CD14-positive monocyte (primary cell): ENCODE results near the gene CHMP2B. TPM values are rescaled to one million over a fixed set of nuclear protein-coding genes. Genes with fewer than 3 reads are reported as not detected.
"Not testable (repeated sequence)": the region's sequence is repeated elsewhere in the genome, so short reads cannot be mapped to it uniquely, and the experiment has no call there.

Experiments used
- DNase-seq, 3 donors: peaks; one replicate each; pipeline ENCODE4 v3.0.0-alpha.2; 2011 to 2022
- H2AFZ ChIP-seq: 2 replicates; pipeline ENCODE4 v1.6.0; 2012; ENCODE audit warnings: mild to moderate bottlenecking, low read depth, low read length, inconsistent platforms; ENCODE audit not compliant: insufficient read depth, poor library complexity, severe bottlenecking
- H3K27ac ChIP-seq, 2 donors: 1 replicate in 1 of 2; 2 replicates in 1 of 2; pipeline ENCODE4 v1.5.1; 2012 to 2013; ENCODE audit warnings: low read length in 2 of 2, control low read depth in 1 of 2, inconsistent platforms in 1 of 2, low read depth in 1 of 2, mild to moderate bottlenecking in 1 of 2
- H3K27me3 ChIP-seq, 2 donors: one replicate each; pipeline versions ENCODE4 v1.6.0 to v1.6.1; 2011 to 2013; ENCODE audit warnings: low read length in 2 of 2; ENCODE audit not compliant: control insufficient read depth in 2 of 2, insufficient read depth in 2 of 2
- H3K36me3 ChIP-seq, 2 donors: replicated peaks in 1 of 2; 1 replicate in 1 of 2; 2 replicates in 1 of 2; pipeline versions ENCODE4 v1.5.1 to v1.6.1; 2012 to 2013; ENCODE audit warnings: low read length in 2 of 2, control low read depth in 1 of 2, inconsistent platforms in 1 of 2, mild to moderate bottlenecking in 1 of 2; ENCODE audit not compliant: insufficient read depth in 2 of 2, control insufficient read depth in 1 of 2
- H3K4me1 ChIP-seq, 2 donors: 1 replicate in 1 of 2; 2 replicates in 1 of 2; pipeline versions ENCODE4 v1.5.1 to v1.6.1; 2012 to 2013; ENCODE audit warnings: low read length in 2 of 2, control low read depth in 1 of 2, inconsistent platforms in 1 of 2, mild to moderate bottlenecking in 1 of 2, moderate library complexity in 1 of 2; ENCODE audit not compliant: insufficient read depth in 2 of 2, control insufficient read depth in 1 of 2
- H3K4me2 ChIP-seq: replicated peaks from 2 replicates; pipeline ENCODE3; 2012; ENCODE audit warnings: low read length, moderate library complexity, mild to moderate bottlenecking; ENCODE audit not compliant: poor library complexity, severe bottlenecking; ENCODE audit errors: extremely low read depth
- H3K4me3 ChIP-seq, 3 experiments: fragments of 200-600 bp in 1 of 3; sonication (generic) in 1 of 3; replicated peaks in 1 of 3; 1 replicate in 2 of 3; 2 replicates in 1 of 3; pipeline ENCODE4 v1.5.1; 2011 to 2013; ENCODE audit warnings: low read length in 3 of 3, mild to moderate bottlenecking in 3 of 3, control low read depth in 2 of 3, low read depth in 2 of 3, inconsistent platforms in 1 of 3, moderate library complexity in 1 of 3
- H3K79me2 ChIP-seq: 2 replicates; pipeline ENCODE4 v1.6.0; 2012; ENCODE audit warnings: mild to moderate bottlenecking, control low read depth, inconsistent platforms, low read length, moderate library complexity; ENCODE audit not compliant: insufficient read depth
- H3K9ac ChIP-seq: 2 replicates; pipeline ENCODE4 v1.6.0; 2017; ENCODE audit warnings: low read length, mild to moderate bottlenecking; ENCODE audit not compliant: insufficient read depth, poor library complexity, severe bottlenecking
- H3K9me3 ChIP-seq, 2 donors: replicated peaks in 1 of 2; 1 replicate in 1 of 2; 2 replicates in 1 of 2; pipeline versions ENCODE4 v1.5.1 to v1.6.1; 2012 to 2013; ENCODE audit warnings: low read length in 2 of 2, control low read depth in 1 of 2; ENCODE audit not compliant: control insufficient read depth in 1 of 2, insufficient read depth in 1 of 2
- H4K20me1 ChIP-seq: 2 replicates; pipeline ENCODE4 v1.6.0; 2012; ENCODE audit warnings: mild to moderate bottlenecking, low read length, control low read depth, moderate library complexity; ENCODE audit not compliant: insufficient read depth
- H3K27ac Mint-ChIP-seq, 7 donors: one replicate each; pipeline ENCODE4 v1.8.0; 2020; ENCODE audit warnings: mild to moderate bottlenecking in 7 of 7, mixed read lengths in 7 of 7, moderate library complexity in 6 of 7, inconsistent platforms in 2 of 7
- H3K27me3 Mint-ChIP-seq, 3 donors: one replicate each; pipeline ENCODE4 v1.8.0; 2021 to 2022; ENCODE audit warnings: low read depth in 3 of 3, mild to moderate bottlenecking in 3 of 3, mixed read lengths in 3 of 3, moderate library complexity in 3 of 3, inconsistent platforms in 1 of 3
- H3K36me3 Mint-ChIP-seq, 2 donors: one replicate each; pipeline ENCODE4 v1.8.0; 2020; ENCODE audit warnings: mixed read lengths in 2 of 2, inconsistent platforms in 1 of 2, mild to moderate bottlenecking in 1 of 2
- H3K4me1 Mint-ChIP-seq: one replicate; pipeline ENCODE4 v1.8.0; 2020; ENCODE audit warnings: mild to moderate bottlenecking, mixed read lengths
- H3K4me3 Mint-ChIP-seq, 2 donors: one replicate each; pipeline ENCODE4 v1.8.0; 2020; ENCODE audit warnings: mild to moderate bottlenecking in 2 of 2, mixed read lengths in 2 of 2, moderate library complexity in 1 of 2
- H3K9me3 Mint-ChIP-seq, 7 donors: one replicate each; pipeline ENCODE4 v1.8.0; 2020 to 2022; ENCODE audit warnings: mixed read lengths in 7 of 7, mild to moderate bottlenecking in 6 of 7, moderate library complexity in 6 of 7, inconsistent platforms in 2 of 7
- WGBS: methylation state at CpG from one replicate; pipeline ENCODE4 v1.1.5; 2013; ENCODE audit warnings: missing lambda C conversion rate; ENCODE audit not compliant: insufficient coverage; 5-methylcytosine and 5-hydroxymethylcytosine counted together
- intact Hi-C, 2 donors: fragments of 100-400 bp; cut with micrococcal nuclease; formaldehyde crosslinking; loops; one replicate each; pipeline versions ENCODE4 v1.15.0 to v1.15.1; 2023
- polyA plus RNA-seq, 3 donors: library from polyadenylated mRNA; depleted of rRNA in 1 of 3; unstranded in 2 of 3; stranded (reverse) in 1 of 3; fragments of 300-500 nt in 2 of 3; fragments of >200 nt in 1 of 3; fragmentation: Illumina TruSeq in 2 of 3; gene quantifications; 1 replicate in 2 of 3; 2 replicates in 1 of 3; pipeline ENCODE4 v1.2.3, GENCODE V29; 2012 to 2021
- small RNA-seq: library from RNA; depleted of rRNA; stranded (forward); fragments of <200 nt; gene quantifications from one replicate; pipeline ENCODE3, GENCODE V24; 2012; ENCODE audit warnings: low read depth; ENCODE audit not compliant: insufficient read length
- TF ChIP-seq, protein P1 (sequence below): fragments of 200-600 bp; IDR thresholded peaks from one replicate; pipeline ENCODE4 v1.8.0; 2022; ENCODE audit warnings: antibody characterized with exemption, mild to moderate bottlenecking

CHMP2B gene
- polyA plus RNA-seq, 3 donors: 20.2 to 67.9 (median 62.1) TPM

DNA sequence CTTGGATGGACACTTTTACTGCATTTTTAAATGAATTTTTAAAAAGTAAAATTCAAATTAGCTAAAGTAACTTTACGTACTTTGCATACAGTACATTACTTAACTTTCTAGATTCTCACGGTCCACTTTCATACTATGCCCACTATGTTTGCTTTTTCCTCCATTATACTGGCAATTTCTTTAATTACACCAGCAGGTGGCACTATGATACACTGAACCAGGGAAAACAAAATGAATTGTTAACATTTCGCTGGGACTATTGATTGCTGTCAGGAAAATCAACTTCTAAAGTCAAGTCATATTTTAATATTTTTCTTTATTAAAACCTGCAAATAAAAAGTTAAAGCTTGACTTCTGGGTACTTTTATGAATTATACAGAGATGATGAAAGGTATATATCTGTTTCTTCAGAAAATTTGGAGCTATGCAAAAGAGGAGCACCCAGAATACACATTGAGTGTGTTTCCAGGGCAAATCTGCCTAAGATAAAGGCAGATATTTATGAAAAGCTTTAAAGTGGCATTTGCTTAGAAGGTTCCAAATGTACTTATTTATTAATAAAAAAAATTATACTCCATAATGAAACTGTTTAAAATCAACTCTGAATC is 71.1 kb downstream of the CHMP2B start:
- Mint-ChIP-seq H3K27me3 (no peaks in the 10 kb centered on the region), H3K4me3 (no peak overlapping the region), H3K9me3 (peaks cover 0 to 2% (median 0%) of the 10 kb centered on the region in 7 donors), H3K27ac (no peak overlapping the region), H3K4me1 (no peaks in the 10 kb centered on the region), H3K36me3 (no peaks in the 10 kb centered on the region)
- Histone ChIP-seq H3K79me2 (no peaks in the 10 kb centered on the region), H2AFZ (no peak overlapping the region), H3K27ac (no peak overlapping the region), H3K36me3 (no peaks in the 10 kb centered on the region), H3K9ac (no peak overlapping the region), H3K27me3 (no peaks in the 10 kb centered on the region), H3K4me1 (no peaks in the 10 kb centered on the region), H4K20me1 (no peaks in the 10 kb centered on the region), H3K4me3 (no peak overlapping the region), H3K4me2 (no peak overlapping the region), H3K9me3 (no peaks in the 10 kb centered on the region)
- intact Hi-C loops: no loop called here
- DNase-seq: peak; percentile 2 to 39 (median 17)
- WGBS: 20% methylated on average over 1 of the region's 3 CpGs
- TF ChIP-seq, protein P1, sequence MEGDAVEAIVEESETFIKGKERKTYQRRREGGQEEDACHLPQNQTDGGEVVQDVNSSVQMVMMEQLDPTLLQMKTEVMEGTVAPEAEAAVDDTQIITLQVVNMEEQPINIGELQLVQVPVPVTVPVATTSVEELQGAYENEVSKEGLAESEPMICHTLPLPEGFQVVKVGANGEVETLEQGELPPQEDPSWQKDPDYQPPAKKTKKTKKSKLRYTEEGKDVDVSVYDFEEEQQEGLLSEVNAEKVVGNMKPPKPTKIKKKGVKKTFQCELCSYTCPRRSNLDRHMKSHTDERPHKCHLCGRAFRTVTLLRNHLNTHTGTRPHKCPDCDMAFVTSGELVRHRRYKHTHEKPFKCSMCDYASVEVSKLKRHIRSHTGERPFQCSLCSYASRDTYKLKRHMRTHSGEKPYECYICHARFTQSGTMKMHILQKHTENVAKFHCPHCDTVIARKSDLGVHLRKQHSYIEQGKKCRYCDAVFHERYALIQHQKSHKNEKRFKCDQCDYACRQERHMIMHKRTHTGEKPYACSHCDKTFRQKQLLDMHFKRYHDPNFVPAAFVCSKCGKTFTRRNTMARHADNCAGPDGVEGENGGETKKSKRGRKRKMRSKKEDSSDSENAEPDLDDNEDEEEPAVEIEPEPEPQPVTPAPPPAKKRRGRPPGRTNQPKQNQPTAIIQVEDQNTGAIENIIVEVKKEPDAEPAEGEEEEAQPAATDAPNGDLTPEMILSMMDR: peak; percentile 81

DNA sequence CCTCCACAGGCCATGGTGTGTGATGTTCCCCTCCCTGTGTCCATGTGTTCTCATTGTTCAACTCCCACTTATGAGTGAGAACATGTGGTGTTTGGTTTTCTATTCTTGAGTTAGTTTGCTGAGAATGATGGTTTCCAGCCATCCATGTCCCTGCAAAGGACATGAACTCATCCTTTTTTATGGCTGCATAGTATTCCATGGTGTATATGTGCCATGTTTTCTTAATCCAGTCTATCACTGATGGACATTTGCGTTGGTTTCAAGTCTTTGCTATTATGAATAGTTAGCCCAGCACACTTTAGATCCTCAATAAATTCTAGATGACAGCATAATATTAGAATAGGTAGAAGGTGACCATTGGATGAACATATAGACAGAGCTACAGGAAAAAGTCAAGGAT is 77.9 kb downstream of the CHMP2B start:
- H3K27me3 ChIP-seq, DNase-seq, H3K4me1 Mint-ChIP-seq, H3K27ac ChIP-seq, H3K4me2 ChIP-seq, H2AFZ ChIP-seq, H3K4me1 ChIP-seq, intact Hi-C loops, H3K9me3 Mint-ChIP-seq, H3K79me2 ChIP-seq, H3K27me3 Mint-ChIP-seq, H3K9me3 ChIP-seq, H3K9ac ChIP-seq, H3K36me3 ChIP-seq, H3K27ac Mint-ChIP-seq, H3K4me3 ChIP-seq, H4K20me1 ChIP-seq, H3K36me3 Mint-ChIP-seq: not testable (repeated sequence)
- peak overlapping the region in 1 of 2 donors; percentile 19 for H3K4me3 Mint-ChIP-seq
- WGBS: no CpG with 5 or more reads among the region's 1 CpG

Small RNA genes within 50 kb of the gene (small RNA-seq; reads per million reads assigned to genes)
- gene MIR4795: not detected

Other genes starting within 250 kb of the CHMP2B start
- not detected for gene VGLL3, start 236.2 kb upstream of the CHMP2B start, polyA plus RNA-seq
- gene POU1F1, start 49.3 kb downstream of the CHMP2B start, polyA plus RNA-seq: not detected